Cardiac muscle cell (in vitro differentiated cells and primary cell): Measurements from ENCODE around the gene ATIC. TPM values are rescaled to one million over a fixed set of nuclear protein-coding genes. Genes with fewer than 3 reads are reported as not detected.

Source experiments
- DNase-seq, 2 donors: peaks; one replicate each; pipeline versions ENCODE4 v3.0.0 to v3.0.0-alpha.2; 2010 to 2017; ENCODE audit warnings: low read depth in 1 of 2, low spot score in 1 of 2
- H3K27ac ChIP-seq: fragments of 200-600 bp; sonication (generic); 2 replicates; pipeline ENCODE4 v1.5.1; 2016
- H3K27me3 ChIP-seq: fragments of 200-600 bp; sonication (generic); 2 replicates; pipeline ENCODE4 v1.6.0; 2016; ENCODE audit warnings: control low read depth
- H3K36me3 ChIP-seq: fragments of 200-600 bp; sonication (generic); 2 replicates; pipeline ENCODE4 v1.5.1; 2016; ENCODE audit warnings: control low read depth
- H3K4me1 ChIP-seq: fragments of 200-600 bp; sonication (generic); 2 replicates; pipeline ENCODE4 v1.8.1; 2017; ENCODE audit warnings: low read depth, mild to moderate bottlenecking, mixed run types
- H3K4me3 ChIP-seq: fragments of 200-600 bp; sonication (generic); 2 replicates; pipeline ENCODE4 v1.5.1; 2016; ENCODE audit warnings: mild to moderate bottlenecking
- H3K9me3 ChIP-seq: fragments of 200-600 bp; sonication (generic); 2 replicates; pipeline ENCODE4 v1.5.1; 2017; ENCODE audit warnings: low read depth, mild to moderate bottlenecking, control low read depth
- polyA plus RNA-seq: library from polyadenylated mRNA; unstranded; fragments of >200 nt; fragmentation: Nextera tagmentation; extraction: Ambion mirVana; gene quantifications from 2 replicates; pipeline ENCODE4 v1.2.1, GENCODE V29; 2016
- total RNA-seq: library from RNA; depleted of rRNA; stranded (reverse); fragments of >200 nt; gene quantifications from 2 replicates; pipeline ENCODE4 v1.2.3, GENCODE V29; 2016
- TF ChIP-seq, protein P1 (sequence below): IDR thresholded peaks from 2 replicates; pipeline ENCODE4 v1.5.1; 2012; ENCODE audit warnings: low read depth, mild to moderate bottlenecking, low read length

ATIC gene
- total and polyA plus RNA-seq, 2 experiments from 2014 or later, result 9.6 to 83.7 TPM

DNA sequence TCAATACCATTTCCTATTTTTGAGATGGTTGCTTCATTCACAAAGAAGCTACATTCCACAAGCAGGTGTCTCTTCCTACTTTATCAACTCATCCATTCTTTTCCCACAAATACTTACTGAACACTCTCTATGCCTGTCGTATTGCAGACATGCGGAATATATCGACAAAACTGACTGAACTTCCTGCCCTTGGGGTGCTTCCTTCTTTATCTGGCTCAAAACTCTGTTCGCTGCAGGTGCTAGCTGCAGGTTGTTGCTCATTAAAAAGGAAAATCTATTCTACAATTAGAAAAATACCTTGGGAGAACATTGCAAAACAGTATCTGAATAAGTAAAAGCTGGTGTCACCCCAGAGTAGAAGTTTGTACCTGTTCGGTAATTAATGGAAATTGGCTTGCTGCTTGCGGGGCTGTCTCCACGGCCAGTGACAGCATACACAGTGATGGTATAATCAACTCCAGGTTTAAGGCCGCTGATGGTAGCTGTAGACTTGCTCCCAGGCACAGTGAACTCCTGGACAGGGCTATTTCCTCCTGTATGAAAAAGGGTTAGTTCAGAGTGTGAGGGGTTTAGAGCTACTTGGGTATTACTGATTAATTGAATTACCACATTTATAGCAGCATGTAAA lies 71.9 kb downstream of the ATIC start:
- Histone ChIP-seq H3K36me3 (peaks cover 42% of the 10 kb centered on the region), H3K27ac (no peak overlapping the region)
- TF ChIP-seq, protein P1, sequence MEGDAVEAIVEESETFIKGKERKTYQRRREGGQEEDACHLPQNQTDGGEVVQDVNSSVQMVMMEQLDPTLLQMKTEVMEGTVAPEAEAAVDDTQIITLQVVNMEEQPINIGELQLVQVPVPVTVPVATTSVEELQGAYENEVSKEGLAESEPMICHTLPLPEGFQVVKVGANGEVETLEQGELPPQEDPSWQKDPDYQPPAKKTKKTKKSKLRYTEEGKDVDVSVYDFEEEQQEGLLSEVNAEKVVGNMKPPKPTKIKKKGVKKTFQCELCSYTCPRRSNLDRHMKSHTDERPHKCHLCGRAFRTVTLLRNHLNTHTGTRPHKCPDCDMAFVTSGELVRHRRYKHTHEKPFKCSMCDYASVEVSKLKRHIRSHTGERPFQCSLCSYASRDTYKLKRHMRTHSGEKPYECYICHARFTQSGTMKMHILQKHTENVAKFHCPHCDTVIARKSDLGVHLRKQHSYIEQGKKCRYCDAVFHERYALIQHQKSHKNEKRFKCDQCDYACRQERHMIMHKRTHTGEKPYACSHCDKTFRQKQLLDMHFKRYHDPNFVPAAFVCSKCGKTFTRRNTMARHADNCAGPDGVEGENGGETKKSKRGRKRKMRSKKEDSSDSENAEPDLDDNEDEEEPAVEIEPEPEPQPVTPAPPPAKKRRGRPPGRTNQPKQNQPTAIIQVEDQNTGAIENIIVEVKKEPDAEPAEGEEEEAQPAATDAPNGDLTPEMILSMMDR, result no peak

DNA sequence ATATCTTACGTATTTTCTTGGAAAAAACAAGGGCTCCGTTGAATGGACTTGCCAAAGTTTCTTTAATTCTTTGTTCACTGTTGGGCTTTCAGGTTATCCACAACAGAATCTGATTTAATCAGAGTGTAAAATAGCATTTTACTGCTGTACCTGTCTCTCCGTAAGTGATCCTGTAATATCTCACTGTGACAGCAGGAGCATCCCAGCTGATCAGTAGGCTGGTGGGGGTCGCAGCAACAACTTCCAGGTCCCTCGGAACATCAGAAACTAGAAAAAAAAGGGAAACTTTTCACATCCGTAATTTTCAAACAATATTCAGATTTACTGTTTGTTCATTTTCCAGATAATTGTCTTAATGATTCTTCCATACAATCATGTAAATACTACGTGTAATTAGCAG lies 72.9 kb downstream of the ATIC start:
- DNase-seq, result no peak
- Histone ChIP-seq H3K27me3 (no peaks in the 10 kb centered on the region), H3K36me3 (peaks cover 37% of the 10 kb centered on the region), H3K4me3 (no peak overlapping the region), H3K27ac (no peak overlapping the region), H3K4me1 (no peaks in the 10 kb centered on the region), H3K9me3 (no peaks in the 10 kb centered on the region)
- TF ChIP-seq, protein P1, result no peak

More for the DNA sequence above, 71.9 kb downstream of the ATIC start:
- H3K4me1 ChIP-seq, result no peaks in the 10 kb centered on the region
- no peaks in the 10 kb centered on the region for H3K27me3 ChIP-seq
- no peak overlapping the region for H3K4me3 ChIP-seq
- H3K9me3 ChIP-seq, result no peaks in the 10 kb centered on the region
- DNase-seq, result no peak

DNA sequence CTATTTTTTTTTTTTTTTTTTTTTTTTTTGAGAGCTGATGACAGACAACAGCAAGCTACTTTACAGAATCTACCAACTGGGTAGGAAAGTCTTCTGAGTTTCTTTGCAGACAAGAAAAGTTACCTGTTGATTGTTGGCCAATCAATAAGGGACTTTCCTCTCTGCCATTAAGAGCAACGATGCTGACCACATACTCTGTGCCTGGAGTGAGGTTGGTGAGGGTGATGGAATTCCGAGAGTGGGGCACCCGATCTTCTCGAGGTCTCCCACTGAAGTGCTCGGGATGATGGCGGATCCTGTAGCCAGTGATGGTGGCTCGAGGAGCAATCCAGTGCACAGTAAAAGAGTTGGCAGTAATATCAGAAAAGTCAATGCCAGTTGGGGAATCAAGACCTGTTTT lies 74.7 kb downstream of the ATIC start:
- Histone ChIP-seq H3K4me1 (no peaks in the 10 kb centered on the region), H3K36me3 (peaks cover 39% of the 10 kb centered on the region), H3K27me3 (no peaks in the 10 kb centered on the region), H3K27ac (no peak overlapping the region), H3K9me3 (no peaks in the 10 kb centered on the region), H3K4me3 (no peak overlapping the region)
- DNase-seq, result no peak
- TF ChIP-seq, protein P1, result no peak

DNA sequence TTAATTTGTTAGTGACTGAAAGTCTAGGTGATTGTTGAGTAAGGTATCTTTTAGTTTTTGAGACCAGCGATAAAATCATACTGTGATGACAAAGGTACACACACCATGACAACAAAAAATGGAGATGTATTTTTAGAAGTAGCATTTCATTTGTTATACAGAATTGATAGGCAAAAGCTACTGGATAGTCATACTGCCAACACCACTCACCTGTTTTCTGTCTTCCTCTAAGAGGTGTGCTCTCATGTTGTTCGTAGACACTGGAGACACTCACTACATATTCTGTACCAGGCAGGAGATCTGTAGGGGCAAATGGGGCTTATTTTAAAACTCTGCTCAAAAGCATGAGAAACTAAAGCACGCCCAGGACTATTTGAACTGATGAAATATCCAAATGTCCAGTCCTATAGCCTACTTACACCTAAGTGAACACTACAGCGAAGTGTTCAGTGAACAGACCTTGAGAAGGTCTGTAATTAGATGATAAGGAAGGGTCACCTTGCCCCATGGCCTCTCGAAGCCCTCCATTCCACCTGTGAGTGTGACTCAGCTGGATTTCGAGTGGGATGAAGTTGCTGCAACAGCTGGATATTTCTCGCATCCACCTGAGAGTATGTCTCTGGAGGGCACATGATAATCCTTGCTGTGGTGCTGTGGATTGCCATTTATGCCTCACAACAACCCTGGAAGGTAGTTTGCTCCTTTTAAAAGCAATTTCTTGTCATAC lies 76.3 kb downstream of the ATIC start:
- TF ChIP-seq, protein P1, result no peak
- Histone ChIP-seq H3K9me3 (no peaks in the 10 kb centered on the region), H3K4me1 (no peaks in the 10 kb centered on the region), H3K27ac (peak overlapping the region; percentile 1), H3K36me3 (peaks cover 38% of the 10 kb centered on the region), H3K4me3 (no peak overlapping the region), H3K27me3 (no peaks in the 10 kb centered on the region)
- DNase-seq, result no peak

DNA sequence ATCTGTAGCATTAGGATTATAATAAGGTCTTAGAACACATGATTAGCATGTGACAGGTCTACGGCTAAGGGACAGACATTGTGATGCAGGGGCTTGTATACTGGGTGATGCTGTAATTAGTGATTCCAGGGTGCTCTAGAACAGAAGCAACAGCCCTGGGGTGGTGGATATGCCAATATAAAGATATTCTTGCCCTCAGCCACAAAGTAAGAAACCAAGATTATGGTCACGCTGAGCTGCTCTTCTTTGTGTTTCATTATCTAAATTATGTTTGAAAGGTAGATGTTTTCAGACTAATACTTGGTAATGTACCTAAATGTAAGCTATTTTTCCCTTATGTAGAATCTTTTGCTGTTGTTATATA lies 78.7 kb downstream of the ATIC start:
- Histone ChIP-seq H3K4me3 (no peak overlapping the region), H3K27ac (no peak overlapping the region), H3K4me1 (no peaks in the 10 kb centered on the region), H3K36me3 (peaks cover 35% of the 10 kb centered on the region), H3K27me3 (no peaks in the 10 kb centered on the region), H3K9me3 (no peaks in the 10 kb centered on the region)
- TF ChIP-seq, protein P1, result no peak
- no peak for DNase-seq
